ENCODE measurements around the gene OGFOD2.
A peak's percentile ranks its signal among the peaks of the same experiment; 100 is the strongest.

Gene OGFOD2

GRCh38 chr12:122965321-122965751 lies 9.7 kb upstream of the OGFOD2 start:
- Histone ChIP-seq H4K20me1 (ENCODE audit: insufficient read depth) (no peaks in the 10 kb centered on the region), H3K79me2 (ENCODE audit: insufficient read depth, low read depth) (no peaks in the 10 kb centered on the region), H2AFZ (ENCODE audit: low read depth) (no peak overlapping the region), H3K27ac (no peak overlapping the region), H3K4me1 (ENCODE audit: low read depth, poor library complexity, severe bottlenecking) (no peaks in the 10 kb centered on the region), H3K4me3 (IDR thresholded peaks at IDR 0.05; ENCODE audit: insufficient read depth, low read depth, low read length) (no peak overlapping the region), H3K9ac (no peak overlapping the region), H3K4me2 (peak overlapping the region; percentile 68), H3K36me3 (ENCODE audit: insufficient read depth) (no peaks in the 10 kb centered on the region), H3K27me3 (ENCODE audit: insufficient read depth, low read depth) (no peaks in the 10 kb centered on the region)
- no peak for TF ChIP-seq CTCF (conservative IDR thresholded peaks at IDR 0.05; ENCODE audit: low read depth, low read length)

- H3K36me3 ChIP-seq (ENCODE audit: insufficient read depth): no peaks in the 10 kb centered on the region
- no peak within 1 kb of the TSS for H3K27ac ChIP-seq
- H3K79me2 ChIP-seq (ENCODE audit: insufficient read depth, low read depth): no peaks in the 10 kb centered on the region
- H3K27me3 ChIP-seq (ENCODE audit: insufficient read depth, low read depth): no peaks in the 10 kb centered on the region
- H4K20me1 ChIP-seq (ENCODE audit: insufficient read depth): no peaks in the 10 kb centered on the region
- H3K4me3 ChIP-seq (IDR thresholded peaks at IDR 0.05; ENCODE audit: insufficient read depth, low read depth, low read length): no peak within 1 kb of the TSS
- H3K9ac ChIP-seq: peak within 1 kb of the TSS; percentile 27; the same call in 1 of the 2 replicates
- TF ChIP-seq CTCF (conservative IDR thresholded peaks at IDR 0.05; ENCODE audit: low read depth, low read length): no peak
- H3K4me1 ChIP-seq (ENCODE audit: low read depth, poor library complexity, severe bottlenecking): no peaks in the 10 kb centered on the region
- peak within 1 kb of the TSS; percentile 68 for H3K4me2 ChIP-seq
- H2AFZ ChIP-seq (ENCODE audit: low read depth): peak within 1 kb of the TSS; percentile 61
Measured at GRCh38 chr12:122965851-122966742, 8.9 kb upstream of the OGFOD2 start, which contains the start of gene ABCB9. Gene ABCB9, minus strand, starts transcription at chr12:122966463. Its CDS starts 6,228 bp downstream, at chr12:122960235.

- Histone ChIP-seq H3K36me3 (ENCODE audit: insufficient read depth) (no peaks in the 10 kb centered on the region), H3K4me3 (IDR thresholded peaks at IDR 0.05; ENCODE audit: insufficient read depth, low read depth, low read length) (no peak overlapping the region), H3K4me1 (ENCODE audit: low read depth, poor library complexity, severe bottlenecking) (no peaks in the 10 kb centered on the region), H3K9ac (no peak overlapping the region), H3K27me3 (ENCODE audit: insufficient read depth, low read depth) (no peaks in the 10 kb centered on the region), H3K79me2 (ENCODE audit: insufficient read depth, low read depth) (no peaks in the 10 kb centered on the region), H4K20me1 (ENCODE audit: insufficient read depth) (no peaks in the 10 kb centered on the region), H3K4me2 (no peak overlapping the region; the same call in 1 of the 2 replicates), H2AFZ (ENCODE audit: low read depth) (no peak overlapping the region), H3K27ac (no peak overlapping the region)
- no peak for TF ChIP-seq CTCF (conservative IDR thresholded peaks at IDR 0.05; ENCODE audit: low read depth, low read length)
Measured at GRCh38 chr12:122966743-122967550, 8.1 kb upstream of the OGFOD2 start.

- TF ChIP-seq CTCF (conservative IDR thresholded peaks at IDR 0.05; ENCODE audit: low read depth, low read length): no peak
- H2AFZ ChIP-seq (ENCODE audit: low read depth): no peak overlapping the region
- H4K20me1 ChIP-seq (ENCODE audit: insufficient read depth): no peaks in the 10 kb centered on the region
Measured at GRCh38 chr12:122968104-122968503, 6.9 kb upstream of the OGFOD2 start.

More at GRCh38 chr12:122968104-122968503, 6.9 kb upstream of the OGFOD2 start:
- Histone ChIP-seq H3K27ac (no peak overlapping the region), H3K4me2 (no peak overlapping the region), H3K9ac (no peak overlapping the region), H3K4me1 (ENCODE audit: low read depth, poor library complexity, severe bottlenecking) (no peaks in the 10 kb centered on the region), H3K36me3 (ENCODE audit: insufficient read depth) (no peaks in the 10 kb centered on the region), H3K27me3 (ENCODE audit: insufficient read depth, low read depth) (no peaks in the 10 kb centered on the region), H3K79me2 (ENCODE audit: insufficient read depth, low read depth) (no peaks in the 10 kb centered on the region), H3K4me3 (IDR thresholded peaks at IDR 0.05; ENCODE audit: insufficient read depth, low read depth, low read length) (no peak overlapping the region)

Data from KMS-11 (cell line).